ENCODE measurements around the gene KLHL29. TPM values are rescaled to one million over a fixed set of nuclear protein-coding genes. Genes with fewer than 3 reads are reported as not detected.
A peak's percentile ranks its signal among the peaks of the same experiment; 100 is the strongest.

The KLHL29 gene
- polyA plus RNA-seq, 3 donors = 0.03 TPM; not detected in 2

GRCh38 chr2:23494286-23494685 lies 109.3 kb downstream of the KLHL29 start:
- H3K4me3 Mint-ChIP-seq = peak overlapping the region in 1 of 2 donors; percentile 17
- Histone ChIP-seq H4K20me1 (ENCODE audit: insufficient read depth, low read length) (no peaks in the 10 kb centered on the region), H3K9ac (ENCODE audit: insufficient read depth, low read length, poor library complexity, severe bottlenecking) (no peak overlapping the region), H3K36me3 (replicated peaks in 1 of 2; ENCODE audit: control insufficient read depth in 1 of 2, insufficient read depth in 2 of 2, low read length in 2 of 2) (no peaks in the 10 kb centered on the region), H3K27ac (ENCODE audit: low read depth in 1 of 2, low read length in 2 of 2) (no peak overlapping the region), H2AFZ (ENCODE audit: insufficient read depth, low read depth, low read length, poor library complexity, severe bottlenecking) (no peak overlapping the region), H3K9me3 (replicated peaks in 1 of 2; ENCODE audit: control insufficient read depth in 1 of 2, insufficient read depth in 1 of 2, low read length in 2 of 2) (no peaks in the 10 kb centered on the region), H3K4me1 (ENCODE audit: control insufficient read depth in 1 of 2, insufficient read depth in 2 of 2, low read length in 2 of 2) (peaks cover 29 to 31% of the 10 kb centered on the region in 2 donors), H3K27me3 (ENCODE audit: control insufficient read depth in 2 of 2, insufficient read depth in 2 of 2, low read length in 2 of 2) (peaks cover 7 to 47% of the 10 kb centered on the region in 2 donors), H3K4me2 (replicated peaks; ENCODE audit: extremely low read depth, low read length, poor library complexity, severe bottlenecking) (no peak overlapping the region), H3K79me2 (ENCODE audit: insufficient read depth, low read length) (no peaks in the 10 kb centered on the region), H3K4me3 (replicated peaks in 1 of 3; ENCODE audit: low read depth in 2 of 3, low read length in 3 of 3) (no peak overlapping the region)
- H3K27me3 Mint-ChIP-seq (ENCODE audit: low read depth in 3 of 3) = peaks cover 40 to 80% (median 70%) of the 10 kb centered on the region in 3 donors
- intact Hi-C loops (cut with micrococcal nuclease) = no loop called here
- no peak for DNase-seq
- TF ChIP-seq CTCF (IDR thresholded peaks at IDR 0.05) = no peak
- H3K4me1 Mint-ChIP-seq = peaks cover 31% of the 10 kb centered on the region
- H3K36me3 Mint-ChIP-seq = peaks cover 0 to 3% of the 10 kb centered on the region in 2 donors
- no peak overlapping the region for H3K27ac Mint-ChIP-seq
- 90% methylated on average over 8 of the region's 8 CpGs for WGBS (ENCODE audit: insufficient coverage)
- H3K9me3 Mint-ChIP-seq = peaks cover 0 to 6% (median 0%) of the 10 kb centered on the region in 7 donors

DNA sequence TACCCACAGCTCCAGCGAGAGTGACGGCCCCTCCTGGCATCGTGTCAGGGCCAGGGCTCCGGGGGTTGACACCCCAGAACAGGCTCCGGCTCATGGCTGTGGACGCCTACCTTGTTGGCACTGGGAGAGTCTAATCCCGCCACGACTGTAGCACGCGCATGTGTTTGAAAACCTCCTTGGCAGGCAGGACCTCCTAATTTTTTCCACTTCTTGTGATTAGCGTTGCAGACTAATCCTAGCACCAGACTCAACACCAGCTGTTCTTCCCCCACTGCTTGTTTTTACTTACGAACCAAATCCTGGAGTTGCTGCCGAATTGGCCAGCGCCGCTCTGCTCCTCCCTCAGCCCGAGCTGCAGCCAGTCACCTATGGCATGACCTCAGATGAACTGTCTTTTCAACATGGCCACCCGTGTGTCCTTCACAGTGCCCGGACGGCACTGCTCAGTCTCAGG lies 110.7 kb downstream of the KLHL29 start:
- H3K4me3 Mint-ChIP-seq = peak overlapping the region in 1 of 2 donors; percentile 70

More for the DNA sequence above, 110.7 kb downstream of the KLHL29 start:
- WGBS (ENCODE audit: insufficient coverage) = 95% methylated on average over 19 of the region's 19 CpGs
- H3K4me2 ChIP-seq (replicated peaks; ENCODE audit: extremely low read depth, low read length, poor library complexity, severe bottlenecking) = no peak overlapping the region
- H3K36me3 ChIP-seq (replicated peaks in 1 of 2; ENCODE audit: control insufficient read depth in 1 of 2, insufficient read depth in 2 of 2, low read length in 2 of 2) = no peaks in the 10 kb centered on the region
- H3K27me3 ChIP-seq (ENCODE audit: control insufficient read depth in 2 of 2, insufficient read depth in 2 of 2, low read length in 2 of 2) = peaks cover 5 to 54% of the 10 kb centered on the region in 2 donors
- H3K27ac Mint-ChIP-seq = peak overlapping the region in 1 of 7 donors; percentile 26
- no peak overlapping the region for H3K4me3 ChIP-seq (replicated peaks in 1 of 3; ENCODE audit: low read depth in 2 of 3, low read length in 3 of 3)
- intact Hi-C loops (cut with micrococcal nuclease) = no loop called here
- H3K36me3 Mint-ChIP-seq = peaks cover 0 to 3% of the 10 kb centered on the region in 2 donors
- DNase-seq = no peak
- no peak for TF ChIP-seq CTCF (IDR thresholded peaks at IDR 0.05)
- no peak overlapping the region for H3K9ac ChIP-seq (ENCODE audit: insufficient read depth, low read length, poor library complexity, severe bottlenecking)
- peaks cover 47 to 73% (median 70%) of the 10 kb centered on the region in 3 donors for H3K27me3 Mint-ChIP-seq (ENCODE audit: low read depth in 3 of 3)
- no peaks in the 10 kb centered on the region for H3K9me3 ChIP-seq (replicated peaks in 1 of 2; ENCODE audit: control insufficient read depth in 1 of 2, insufficient read depth in 1 of 2, low read length in 2 of 2)
- H2AFZ ChIP-seq (ENCODE audit: insufficient read depth, low read depth, low read length, poor library complexity, severe bottlenecking) = no peak overlapping the region
- H4K20me1 ChIP-seq (ENCODE audit: insufficient read depth, low read length) = no peaks in the 10 kb centered on the region
- H3K79me2 ChIP-seq (ENCODE audit: insufficient read depth, low read length) = no peaks in the 10 kb centered on the region
- H3K9me3 Mint-ChIP-seq = peaks cover 0 to 2% (median 0%) of the 10 kb centered on the region in 7 donors
- peaks cover 31 to 36% of the 10 kb centered on the region in 2 donors for H3K4me1 ChIP-seq (ENCODE audit: control insufficient read depth in 1 of 2, insufficient read depth in 2 of 2, low read length in 2 of 2)
- peaks cover 35% of the 10 kb centered on the region for H3K4me1 Mint-ChIP-seq
- H3K27ac ChIP-seq (ENCODE audit: low read depth in 1 of 2, low read length in 2 of 2) = no peak overlapping the region
